GM19025 (cell line): Measurements from ENCODE around the gene ODF4.
"Not testable (repeated sequence)": the region's sequence is repeated elsewhere in the genome, so short reads cannot be mapped to it uniquely, and the experiment has no call there.

Experiments
- ATAC-seq: cut with Tn5 transposase; IDR thresholded peaks from one replicate; pipeline ENCODE4 v1.9.1; 2021; ENCODE audit warnings: mild to moderate bottlenecking, low read depth, moderate library complexity; ENCODE audit not compliant: unreplicated experiment

The ODF4 gene

DNA sequence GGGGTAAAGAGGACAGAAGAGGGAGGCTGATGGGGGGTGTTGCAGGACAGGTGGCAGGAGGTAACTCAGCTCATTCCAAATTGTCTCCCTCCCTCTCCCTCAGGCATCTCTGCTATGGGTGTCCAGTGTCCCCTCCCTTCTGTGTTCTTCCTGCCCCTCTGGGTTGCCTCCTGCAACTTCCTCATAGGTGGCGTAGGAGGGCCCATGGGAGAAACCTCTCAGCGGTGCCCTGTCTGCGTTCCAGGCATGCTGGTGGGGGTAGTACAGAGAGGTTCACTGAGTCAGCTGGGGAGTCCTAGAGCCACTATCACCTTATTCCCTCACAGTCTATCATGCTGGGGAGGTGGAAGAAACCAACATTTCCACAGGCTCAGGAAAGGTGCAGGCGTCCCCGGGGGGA, 14.7 kb upstream of the ODF4 start:
- ATAC-seq = no peak

DNA sequence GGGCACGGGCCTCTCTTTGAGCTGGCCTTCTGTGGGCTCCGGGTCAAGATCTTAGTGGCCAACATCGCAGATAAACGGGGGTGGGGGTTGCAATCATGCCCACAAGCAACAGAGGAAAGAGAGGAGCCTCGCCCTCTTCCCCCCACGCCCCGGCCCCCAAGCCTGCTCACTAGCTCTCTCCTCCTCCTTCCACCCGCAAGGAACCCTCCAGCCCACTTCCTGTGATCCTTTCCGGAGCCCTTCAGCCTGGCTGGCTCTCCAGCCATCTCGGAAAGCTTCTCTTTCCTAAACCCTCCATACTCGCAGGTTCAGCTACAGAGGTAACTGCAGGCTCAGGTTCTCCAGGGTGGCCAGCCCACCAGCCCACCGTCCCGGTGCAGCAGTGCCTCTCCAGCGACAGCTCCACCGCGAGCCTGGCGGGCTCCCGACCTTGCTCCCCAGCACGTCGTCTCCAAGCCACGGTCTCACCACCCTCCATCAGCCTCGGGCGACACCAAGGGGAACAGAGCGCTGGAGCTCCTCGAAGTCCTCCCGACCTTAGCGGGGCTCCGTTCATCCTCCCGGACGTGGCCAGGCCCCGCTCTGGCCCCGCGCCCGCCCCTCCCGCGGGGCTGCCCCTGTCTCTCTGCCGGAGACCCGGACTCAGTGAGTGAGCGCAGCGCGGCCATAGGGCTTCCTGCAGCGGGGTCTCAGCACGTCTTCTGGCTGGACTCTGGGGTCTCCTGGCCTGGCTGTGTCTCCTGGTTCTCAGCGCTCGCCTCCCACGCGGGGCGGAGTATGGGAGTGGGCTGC, 12.9 kb upstream of the ODF4 start:
- ATAC-seq = no peak

DNA sequence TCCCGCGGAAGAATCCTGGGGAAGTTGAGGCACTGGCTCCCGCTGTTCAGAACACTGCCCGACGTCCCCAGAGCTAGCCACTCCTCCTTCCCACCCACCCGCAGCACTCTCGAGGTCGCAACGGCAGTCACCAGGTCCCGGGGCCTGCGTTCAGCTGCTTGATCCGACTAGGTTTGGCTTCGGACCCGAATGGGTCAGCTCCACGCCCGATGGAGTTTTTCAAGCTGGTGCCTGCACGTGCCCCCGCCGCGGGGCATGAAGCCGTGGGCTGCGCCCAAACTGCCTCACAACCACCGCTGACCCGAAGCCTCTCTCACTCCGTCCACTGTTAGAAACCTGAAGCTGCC, 12.4 kb upstream of the ODF4 start:
- ATAC-seq = no peak

DNA sequence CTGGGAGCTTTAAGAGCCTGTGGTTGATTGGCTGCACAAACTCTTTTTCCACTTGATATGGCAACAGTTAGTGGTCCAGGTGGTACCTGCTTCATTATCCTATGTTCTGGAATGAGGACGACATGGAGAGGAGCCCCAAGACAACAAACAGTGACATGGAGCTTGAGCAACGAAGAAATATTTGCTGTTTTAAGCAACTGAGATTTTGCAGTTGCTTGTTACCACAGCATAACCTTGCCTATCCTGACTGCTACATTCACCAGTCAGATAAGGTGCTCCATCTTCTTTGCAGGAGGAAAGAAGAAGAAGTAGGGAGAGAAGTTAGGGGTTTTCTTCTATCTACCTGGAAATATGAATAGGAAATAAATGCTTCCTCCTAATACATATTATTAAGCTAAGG, 7.5 kb upstream of the ODF4 start:
- no peak for ATAC-seq

DNA sequence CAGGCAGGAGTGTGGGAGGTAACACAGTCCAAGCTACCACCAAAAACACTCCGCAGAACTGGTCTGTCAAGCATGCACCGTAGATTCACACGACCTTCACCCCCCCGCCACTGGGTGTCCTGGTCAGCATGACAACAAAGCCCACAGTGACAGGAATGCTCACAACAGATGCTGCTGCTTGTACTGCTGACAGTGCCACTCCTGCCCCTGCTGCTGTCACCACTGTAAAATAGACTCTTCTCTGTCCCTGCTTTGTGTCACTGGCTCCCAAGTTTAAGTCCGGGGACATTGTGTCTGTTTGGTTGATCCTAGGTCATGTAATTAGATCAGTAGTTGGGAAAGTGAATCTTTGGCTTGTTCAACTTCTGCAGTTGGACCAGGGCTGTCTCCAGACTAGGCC, 7.0 kb upstream of the ODF4 start:
- no peak for ATAC-seq

DNA sequence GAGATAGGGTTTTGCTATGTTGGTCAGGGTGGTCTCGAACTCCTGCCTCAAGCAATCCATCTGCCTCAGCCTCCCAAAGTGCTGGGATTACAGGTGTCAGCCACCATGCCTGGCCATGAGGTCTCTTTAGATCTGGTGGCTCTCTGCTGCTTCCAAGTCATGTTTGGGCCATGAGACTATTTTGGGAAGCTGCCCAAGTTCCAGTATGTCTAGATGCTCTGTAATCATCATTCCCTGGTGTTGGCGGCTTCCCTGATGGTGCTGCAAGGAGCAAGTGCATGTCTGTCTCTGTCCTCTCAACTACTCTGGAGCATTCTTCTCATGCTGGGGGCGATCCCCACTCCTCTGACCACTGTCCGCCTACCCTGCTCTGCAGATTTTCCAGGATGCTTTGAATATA, 6.4 kb upstream of the ODF4 start:
- ATAC-seq = no peak

DNA sequence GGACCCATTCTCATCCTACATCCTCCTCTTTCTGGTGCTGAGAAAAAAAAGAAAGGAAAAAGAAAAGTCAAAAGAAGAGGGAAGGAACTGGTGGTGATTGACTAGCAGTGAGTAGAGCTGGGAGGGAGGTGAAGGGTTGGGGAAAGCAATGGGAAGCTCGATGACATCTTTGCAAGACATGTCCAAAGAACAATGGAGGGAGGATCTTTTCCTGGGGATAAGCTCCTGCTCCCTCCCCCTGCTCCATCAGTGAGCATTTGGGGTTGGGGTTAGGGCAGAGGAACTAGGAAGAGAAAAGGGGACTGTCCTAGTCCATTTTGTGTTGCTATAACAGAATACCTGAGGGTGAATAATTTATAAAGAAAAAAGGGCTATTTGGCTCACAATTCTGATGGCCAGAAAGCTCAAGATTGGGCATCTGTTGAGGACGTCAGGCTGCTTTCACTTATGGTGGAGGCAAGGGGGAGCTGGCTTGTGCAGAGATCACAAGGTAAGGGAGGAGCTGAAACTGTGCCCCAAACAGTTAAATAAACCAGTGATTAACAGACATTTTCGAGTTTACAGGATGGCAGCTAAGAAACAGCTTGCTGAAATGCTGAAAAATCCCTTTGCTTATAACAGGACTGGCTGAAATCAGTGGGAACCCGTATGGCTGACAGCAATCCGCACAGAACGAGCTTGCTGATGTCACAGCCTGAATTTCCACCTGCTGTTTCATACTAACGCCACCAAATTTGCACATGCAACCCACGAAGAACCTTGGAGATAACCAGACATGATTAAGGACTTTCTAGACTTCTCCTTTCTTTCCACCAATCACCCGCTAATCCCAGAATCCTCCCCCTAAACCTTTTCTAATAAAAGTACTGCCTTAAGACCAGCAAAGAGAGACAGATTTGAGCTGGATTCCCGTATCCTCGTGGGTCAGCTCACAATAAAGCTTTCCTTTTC, 1.6 kb upstream of the ODF4 start:
- ATAC-seq = no peak

DNA sequence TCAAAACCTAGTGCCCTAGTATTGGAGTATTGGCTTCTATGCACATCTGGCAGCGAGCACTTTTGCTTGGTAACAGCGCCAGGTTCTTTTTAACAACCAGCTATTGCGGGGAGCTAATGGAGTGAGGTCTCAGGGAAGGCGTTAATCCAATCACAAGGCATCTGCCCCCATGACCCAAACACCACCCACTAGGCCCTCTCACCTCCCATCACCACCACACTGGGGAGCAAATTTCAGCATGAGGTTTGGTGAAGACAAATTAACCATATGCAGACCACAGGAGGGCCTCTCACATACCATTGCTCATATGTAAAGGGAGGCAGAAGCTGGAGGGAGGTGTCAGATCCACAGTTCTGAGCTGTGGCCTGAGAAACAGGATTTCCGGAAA, 893 bp upstream of the ODF4 start:
- no peak for ATAC-seq

DNA sequence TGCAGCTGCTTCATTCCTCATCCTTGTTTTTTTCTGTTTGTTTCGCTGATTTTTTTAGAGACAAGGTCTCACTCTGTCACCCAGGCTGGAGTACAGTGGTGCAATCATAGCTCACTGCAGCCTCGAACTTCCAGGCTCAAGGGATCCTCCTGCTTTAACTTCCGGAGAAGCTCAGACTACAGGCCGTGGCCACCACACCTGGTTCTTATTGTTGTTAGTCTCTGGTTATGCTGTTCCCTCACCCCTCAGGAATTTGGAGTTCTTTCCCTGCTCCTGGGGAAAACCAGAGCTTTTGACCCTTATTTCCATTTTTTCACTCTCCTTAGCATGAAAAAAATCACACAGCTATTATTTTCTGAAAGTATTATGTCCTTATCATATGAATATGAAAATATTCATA, 1.8 kb downstream of the ODF4 start:
- no peak for ATAC-seq

DNA sequence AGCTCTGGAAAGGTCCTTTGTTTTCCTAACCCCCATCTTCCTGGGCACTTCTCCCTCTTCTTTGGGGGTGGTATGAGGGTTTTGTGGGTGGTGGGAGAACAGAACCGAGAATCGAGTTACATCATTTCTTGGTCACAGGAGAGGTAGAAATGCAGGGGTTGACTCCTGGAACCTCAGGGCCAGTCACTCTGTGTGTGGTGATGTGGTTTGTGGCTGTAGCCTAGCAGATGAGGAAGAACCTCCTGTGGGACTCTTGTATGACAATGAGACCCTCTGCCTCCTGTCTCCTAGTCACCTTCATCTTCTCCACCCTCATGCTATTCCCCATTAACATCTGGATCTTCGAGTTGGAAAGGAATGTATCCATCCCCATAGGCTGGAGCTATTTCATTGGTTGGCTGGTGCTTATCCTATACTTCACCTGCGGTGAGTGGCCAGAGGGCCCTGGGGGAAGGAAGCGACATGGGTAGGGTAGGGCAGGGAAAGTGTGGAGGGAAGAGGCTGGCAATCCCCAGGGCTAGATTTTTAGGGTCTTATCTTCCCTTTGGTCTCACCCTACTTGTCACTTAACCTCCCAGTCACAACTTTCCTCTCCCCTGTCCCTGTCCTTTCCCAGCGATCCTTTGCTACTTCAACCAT, 5.5 kb downstream of the ODF4 start:
- no peak for ATAC-seq

DNA sequence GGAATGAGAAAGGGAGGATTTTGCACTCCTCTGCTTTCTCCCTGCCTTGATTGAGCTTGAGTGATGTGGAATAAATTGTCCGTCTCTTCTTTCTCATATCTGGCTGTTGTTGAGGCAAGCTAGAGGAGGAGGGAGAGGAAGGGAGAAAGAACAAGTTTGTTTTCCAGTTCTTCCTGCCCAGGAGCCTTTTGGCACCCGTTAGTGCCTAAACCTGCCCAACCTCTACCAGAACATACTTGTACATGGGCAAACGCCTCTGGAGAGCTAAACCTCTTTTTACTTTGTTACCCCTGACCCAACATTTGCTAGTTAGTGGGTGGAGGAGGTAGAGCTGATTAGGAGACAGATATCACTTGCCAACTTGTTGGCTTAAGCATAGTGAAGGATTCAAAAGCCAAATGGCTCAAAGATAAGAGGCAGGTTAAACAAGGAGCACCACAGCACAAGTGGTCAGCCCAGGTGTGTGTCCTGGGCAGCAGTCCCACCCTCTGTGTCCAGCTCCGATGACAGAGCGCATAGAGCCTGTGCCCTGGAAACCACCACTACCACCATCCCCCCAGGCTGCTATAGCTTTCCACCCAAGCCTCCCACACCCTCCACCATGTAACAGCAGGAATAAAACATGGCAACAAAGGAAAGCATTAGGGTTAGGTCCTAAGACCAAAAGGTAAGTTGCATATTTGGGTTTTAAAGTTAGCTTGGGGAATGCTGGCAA, 6.5 kb downstream of the ODF4 start:
- no peak for ATAC-seq

DNA sequence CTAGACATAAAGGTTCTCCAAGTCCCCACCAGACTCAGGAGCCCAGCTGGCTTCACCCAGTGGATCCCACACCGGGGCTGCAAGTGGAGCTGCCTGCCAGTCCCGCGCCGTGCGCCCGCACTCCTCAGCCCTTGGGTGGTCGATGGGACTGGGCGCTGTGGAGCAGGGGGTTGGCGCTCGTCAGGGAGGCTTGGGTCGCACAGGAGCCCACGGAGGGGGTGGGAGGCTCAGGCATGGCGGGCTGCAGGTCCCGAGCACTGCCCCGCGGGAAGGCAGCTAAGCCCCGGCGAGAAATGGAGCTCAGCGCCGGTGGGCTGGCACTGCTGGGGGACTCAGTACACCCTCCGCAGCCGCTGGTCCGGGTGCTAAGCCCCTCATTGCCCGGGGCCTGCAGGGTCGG, 7.4 kb downstream of the ODF4 start:
- ATAC-seq = not testable (repeated sequence)

DNA sequence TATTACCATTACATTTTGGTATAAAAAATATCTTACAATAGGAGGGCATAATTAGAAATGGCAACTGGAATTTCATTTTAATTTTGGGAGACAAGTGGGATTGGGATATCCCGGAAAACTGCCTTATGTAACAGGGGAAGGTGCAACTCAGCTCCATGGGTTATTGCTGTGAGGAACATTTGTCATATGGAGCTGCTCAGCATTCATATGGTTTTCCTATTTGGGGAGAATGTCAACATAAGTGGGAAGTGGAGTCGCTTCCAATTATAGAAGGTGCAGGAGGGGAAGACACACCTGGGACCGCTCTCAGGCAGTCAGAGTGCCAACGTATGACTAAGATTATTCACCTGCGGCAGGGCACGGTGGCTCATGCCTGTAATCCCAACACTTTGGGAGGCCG, 10.7 kb downstream of the ODF4 start:
- no peak for ATAC-seq

DNA sequence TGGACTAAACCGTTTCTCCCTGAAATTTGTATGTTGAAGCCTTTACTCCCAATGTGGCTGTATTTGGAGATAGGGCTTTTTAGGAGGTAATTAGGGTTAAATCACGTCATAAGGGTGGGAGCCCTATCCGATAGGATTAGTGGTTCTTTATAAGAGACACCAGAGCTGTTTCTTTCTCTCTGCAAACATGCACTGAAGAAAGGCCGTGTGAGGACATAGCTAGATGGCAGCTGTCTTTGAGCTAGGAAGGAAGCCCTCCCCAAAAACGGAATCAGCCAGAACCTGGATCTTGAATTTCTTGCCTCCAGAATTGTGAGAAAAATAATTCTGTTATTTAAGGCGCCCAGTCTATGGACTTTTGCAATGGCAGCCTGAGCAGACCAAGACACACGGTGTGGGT, 14.1 kb downstream of the ODF4 start:
- no peak for ATAC-seq

DNA sequence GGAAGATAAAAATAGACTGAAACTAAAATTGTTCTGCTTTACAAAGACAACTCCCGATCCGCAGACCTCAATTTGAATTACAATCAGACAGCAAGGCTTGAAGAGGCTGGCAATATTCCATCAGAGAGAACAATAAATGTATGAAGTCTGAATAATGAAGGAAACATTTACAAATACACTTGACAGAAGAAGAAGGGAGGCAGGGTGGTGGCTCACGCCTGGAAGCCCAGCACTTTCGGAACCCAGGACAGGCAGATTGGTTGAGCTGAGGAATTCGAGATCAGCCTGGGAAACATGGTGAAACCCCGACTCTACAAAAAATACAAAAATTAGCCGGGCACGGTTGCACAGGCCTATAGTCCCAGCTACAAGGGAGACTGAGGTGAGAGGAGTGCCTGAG, 14.6 kb downstream of the ODF4 start:
- no peak for ATAC-seq

DNA sequence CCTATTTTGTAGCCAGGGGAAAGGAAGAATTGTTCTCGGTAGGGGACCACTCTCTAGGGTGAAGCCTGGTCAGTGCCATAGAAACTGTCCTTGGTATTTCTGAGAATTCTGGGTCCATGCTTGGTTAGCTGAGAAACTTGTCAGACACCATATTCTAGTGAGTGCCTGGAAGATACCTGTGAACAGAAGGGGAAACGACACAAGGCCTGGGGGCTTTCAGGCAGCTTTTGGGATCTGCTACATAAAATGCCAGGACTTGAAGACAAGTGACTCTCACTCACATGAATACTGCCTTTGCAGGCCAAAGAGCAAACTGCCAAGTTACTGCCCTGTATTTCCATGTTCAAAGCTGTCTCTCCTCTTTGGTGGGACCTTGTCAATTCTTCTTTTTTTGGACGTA, 18.3 kb downstream of the ODF4 start:
- no peak for ATAC-seq

DNA sequence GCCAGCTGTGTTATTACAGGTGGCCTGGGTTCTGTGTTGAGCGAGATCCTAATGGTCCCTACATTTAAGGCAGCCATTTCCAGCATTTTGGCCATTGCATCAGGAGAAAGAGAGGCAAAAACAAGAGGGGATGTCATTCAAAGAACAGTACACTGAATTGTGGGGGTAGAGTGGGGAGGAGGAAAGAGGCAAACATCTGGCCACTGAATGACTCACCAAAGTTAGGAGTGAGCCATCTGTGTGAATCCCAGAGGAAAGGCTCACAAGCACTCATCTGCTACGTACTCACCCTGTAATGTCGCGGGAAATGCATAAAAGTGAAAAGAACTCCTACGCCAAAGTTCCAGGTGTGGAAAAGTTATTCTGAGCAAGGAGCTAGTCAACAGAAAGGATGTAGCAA, 20.1 kb downstream of the ODF4 start:
- no peak for ATAC-seq

DNA sequence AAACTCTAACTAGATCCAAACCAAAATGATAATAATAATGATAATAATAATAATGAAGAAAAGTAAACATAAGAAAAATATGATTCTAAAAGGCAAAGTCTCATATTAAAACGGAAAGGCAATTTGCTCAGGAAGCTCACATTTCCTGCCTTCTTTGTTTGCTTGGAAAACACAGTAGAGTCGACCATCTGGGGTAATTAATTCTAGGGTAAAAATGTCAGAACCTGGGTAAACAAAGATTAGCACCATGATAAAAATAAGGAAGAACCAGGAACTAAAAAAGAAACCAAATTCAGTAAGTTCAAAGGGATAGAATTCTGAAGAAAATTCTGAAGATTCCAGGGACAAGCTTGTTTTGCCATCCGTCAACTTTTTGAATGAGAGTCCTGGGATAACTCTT, 20.6 kb downstream of the ODF4 start:
- ATAC-seq = no peak

DNA sequence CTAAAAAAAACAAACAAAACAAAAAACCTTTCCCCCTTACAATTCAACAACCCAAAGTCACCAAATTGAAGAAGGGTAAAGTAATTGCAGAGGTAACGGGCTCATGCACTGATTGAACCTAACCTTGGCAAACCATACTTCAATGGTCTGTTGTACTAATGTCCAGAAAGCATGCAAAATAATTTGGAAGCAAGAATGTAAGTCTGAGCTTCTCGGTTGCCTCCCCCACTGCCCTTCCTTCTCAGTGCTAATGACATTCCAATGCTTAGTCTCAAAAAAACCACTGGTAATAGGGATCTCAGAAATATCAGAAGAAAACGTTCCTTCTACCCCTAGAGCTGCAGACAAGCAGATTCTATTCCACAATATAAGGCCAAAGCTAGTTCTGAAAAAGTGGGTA, 21.1 kb downstream of the ODF4 start:
- no peak for ATAC-seq

DNA sequence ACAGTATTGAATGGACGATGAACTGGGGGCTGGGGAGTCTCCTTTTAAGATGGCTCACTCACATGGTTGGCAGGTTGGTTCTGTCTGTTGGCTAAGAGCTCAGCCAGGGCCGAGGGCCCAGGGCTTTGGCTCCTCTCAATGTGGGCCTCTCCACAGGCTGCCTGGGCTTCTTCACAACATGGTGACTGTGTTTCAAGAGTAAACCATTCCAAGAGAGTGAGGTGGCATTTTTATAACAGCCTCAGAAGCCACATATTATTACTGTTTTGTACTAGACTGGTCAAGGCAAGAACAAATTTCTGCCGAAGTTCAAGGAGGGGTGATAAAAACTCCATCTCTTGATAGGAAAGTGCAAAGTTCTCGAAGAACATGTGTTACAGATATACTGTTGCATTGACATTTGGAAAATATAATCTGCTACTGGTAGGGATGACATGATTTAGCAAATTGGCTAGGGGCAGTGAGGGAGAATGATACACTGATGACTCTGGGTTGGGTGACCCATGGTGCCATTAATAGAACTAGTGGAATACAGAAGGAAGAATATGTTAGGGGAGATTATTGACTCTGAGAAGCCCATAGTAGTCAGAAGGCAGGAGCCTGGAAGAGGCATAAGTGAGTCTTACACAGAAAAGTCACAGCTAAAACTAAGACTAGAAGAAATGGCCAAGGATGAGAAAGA, 23.2 kb downstream of the ODF4 start:
- ATAC-seq = no peak
